ENCODE measurements around the gene SNU13.

SNU13 gene

DNA sequence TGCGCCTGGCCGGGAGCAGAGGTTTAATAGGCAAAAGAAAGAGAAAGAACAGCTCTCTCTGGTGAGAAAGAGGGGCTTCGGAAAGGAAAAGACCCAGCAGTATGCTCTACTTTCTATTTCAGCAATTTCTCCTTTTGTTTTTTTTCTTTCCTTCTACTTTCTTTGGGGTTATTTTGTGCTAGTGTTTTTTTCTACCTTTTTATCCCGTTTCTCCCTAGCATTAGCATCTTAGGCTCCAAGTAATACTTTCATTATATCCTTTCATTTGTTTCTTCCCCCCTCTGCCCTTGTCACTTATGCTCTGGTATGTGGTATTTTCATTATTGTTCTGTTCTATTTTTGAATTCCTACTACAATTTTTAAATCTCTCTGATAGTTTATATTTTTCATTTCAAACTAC is 4.5 kb downstream of the SNU13 start:
- TF ChIP-seq, protein P1, sequence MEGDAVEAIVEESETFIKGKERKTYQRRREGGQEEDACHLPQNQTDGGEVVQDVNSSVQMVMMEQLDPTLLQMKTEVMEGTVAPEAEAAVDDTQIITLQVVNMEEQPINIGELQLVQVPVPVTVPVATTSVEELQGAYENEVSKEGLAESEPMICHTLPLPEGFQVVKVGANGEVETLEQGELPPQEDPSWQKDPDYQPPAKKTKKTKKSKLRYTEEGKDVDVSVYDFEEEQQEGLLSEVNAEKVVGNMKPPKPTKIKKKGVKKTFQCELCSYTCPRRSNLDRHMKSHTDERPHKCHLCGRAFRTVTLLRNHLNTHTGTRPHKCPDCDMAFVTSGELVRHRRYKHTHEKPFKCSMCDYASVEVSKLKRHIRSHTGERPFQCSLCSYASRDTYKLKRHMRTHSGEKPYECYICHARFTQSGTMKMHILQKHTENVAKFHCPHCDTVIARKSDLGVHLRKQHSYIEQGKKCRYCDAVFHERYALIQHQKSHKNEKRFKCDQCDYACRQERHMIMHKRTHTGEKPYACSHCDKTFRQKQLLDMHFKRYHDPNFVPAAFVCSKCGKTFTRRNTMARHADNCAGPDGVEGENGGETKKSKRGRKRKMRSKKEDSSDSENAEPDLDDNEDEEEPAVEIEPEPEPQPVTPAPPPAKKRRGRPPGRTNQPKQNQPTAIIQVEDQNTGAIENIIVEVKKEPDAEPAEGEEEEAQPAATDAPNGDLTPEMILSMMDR (IDR thresholded peaks at IDR 0.05; ENCODE audit: unreplicated experiment in 3 of 3) = no peak
- Mint-ChIP-seq H3K27ac (no peak overlapping the region), H3K4me3 (peak overlapping the region; percentile 63 to 68 (median 67)), H3K27me3 (ENCODE audit: low read depth) (no peaks in the 10 kb centered on the region), H3K36me3 (ENCODE audit: low read depth) (peaks cover 18% of the 10 kb centered on the region), H3K4me1 (peaks cover 20% of the 10 kb centered on the region), H3K9me3 (no peaks in the 10 kb centered on the region)

DNA sequence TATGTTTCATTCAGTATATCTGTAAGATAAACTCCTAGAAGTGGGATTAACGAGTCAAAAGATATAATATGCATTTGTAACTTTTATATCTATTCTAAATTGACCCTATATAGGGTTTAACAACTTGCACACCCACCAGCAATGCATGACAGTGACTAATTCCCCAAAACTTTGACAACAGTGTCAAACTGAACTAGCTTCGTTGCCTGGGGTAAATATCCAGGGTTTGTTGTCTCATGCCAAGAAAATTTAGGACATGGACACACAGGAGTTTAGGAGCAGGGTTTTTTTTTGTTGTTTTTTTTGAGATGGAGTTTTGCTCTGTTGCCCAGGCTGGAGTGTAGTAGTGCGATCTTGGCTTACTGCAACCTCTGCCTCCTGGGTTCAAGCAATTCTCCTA is 5.1 kb downstream of the SNU13 start:
- Mint-ChIP-seq H3K4me1 (peaks cover 16% of the 10 kb centered on the region), H3K27me3 (ENCODE audit: low read depth) (no peaks in the 10 kb centered on the region)

DNA sequence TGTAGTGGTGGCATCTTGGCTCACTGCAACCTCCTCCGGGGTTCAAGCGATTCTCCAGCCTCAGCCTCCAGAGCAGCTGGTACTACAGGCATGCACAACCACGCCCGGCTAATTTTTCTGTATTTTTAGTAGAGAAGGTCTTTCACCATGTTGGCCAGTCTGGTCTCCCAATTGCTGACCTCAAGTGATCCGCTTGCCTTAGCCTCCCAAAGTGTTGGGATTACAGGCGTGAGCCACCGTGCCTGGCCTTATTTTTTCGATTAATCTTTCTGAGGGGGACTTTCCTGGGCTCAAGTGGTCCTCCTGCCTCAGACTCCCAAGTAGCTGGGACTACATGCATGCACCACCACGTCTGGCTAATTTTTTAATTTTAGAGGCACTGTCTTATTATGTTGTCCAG is 5.6 kb downstream of the SNU13 start:
- Mint-ChIP-seq H3K27ac (peak overlapping the region in 1 of 3 experiments; percentile 96), H3K4me3 (peak overlapping the region; percentile 98 to 100 (median 100)), H3K27me3 (ENCODE audit: low read depth) (no peaks in the 10 kb centered on the region), H3K4me1 (peaks cover 13% of the 10 kb centered on the region), H3K36me3 (ENCODE audit: low read depth) (peaks cover 25% of the 10 kb centered on the region), H3K9me3 (no peaks in the 10 kb centered on the region)
- TF ChIP-seq, protein P1 (IDR thresholded peaks at IDR 0.05; ENCODE audit: unreplicated experiment in 3 of 3) = no peak

More for the DNA sequence above, 5.1 kb downstream of the SNU13 start:
- H3K9me3 Mint-ChIP-seq = no peaks in the 10 kb centered on the region
- peak overlapping the region in 1 of 3 experiments; percentile 96 for H3K27ac Mint-ChIP-seq
- H3K36me3 Mint-ChIP-seq (ENCODE audit: low read depth) = peaks cover 20% of the 10 kb centered on the region
- H3K4me3 Mint-ChIP-seq = peak overlapping the region; percentile 98 to 100 (median 100)
- TF ChIP-seq, protein P1 (IDR thresholded peaks at IDR 0.05; ENCODE audit: unreplicated experiment in 3 of 3) = no peak

DNA sequence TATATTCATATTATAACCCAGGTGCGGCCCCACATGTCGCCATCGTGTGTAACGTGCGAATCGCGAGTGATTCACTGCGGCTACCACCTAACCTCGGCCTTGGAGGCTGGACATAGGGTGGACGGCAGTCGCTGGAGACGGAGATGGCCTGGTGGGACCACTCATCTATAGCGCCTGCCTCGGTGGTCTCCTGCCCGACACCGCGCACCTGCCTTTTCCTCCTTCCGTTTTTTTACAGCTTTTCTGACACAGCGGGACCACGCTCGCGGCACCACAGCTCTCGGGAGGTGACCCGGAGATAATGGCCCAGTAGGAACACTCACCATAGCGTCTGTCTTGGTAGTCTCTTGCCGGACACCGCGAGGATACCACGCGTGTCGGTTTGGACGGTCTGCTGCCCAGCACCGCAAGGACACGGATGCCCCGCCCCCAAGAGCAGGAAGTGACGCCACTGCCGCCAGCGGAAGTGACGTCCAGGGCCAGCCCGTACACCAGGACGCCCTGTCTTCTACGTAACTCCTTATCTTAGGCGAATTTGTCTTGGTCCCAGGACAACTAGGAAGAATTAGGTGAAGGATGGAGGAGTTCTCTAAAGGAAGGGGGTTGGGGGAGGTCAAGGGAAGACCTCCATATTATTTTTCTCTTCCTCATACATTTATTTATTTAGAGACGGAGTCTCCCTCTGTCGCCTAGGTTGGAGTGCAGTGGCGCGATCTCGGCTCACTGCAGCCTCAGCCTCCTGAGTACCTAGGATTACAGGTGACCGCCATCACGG is 6.4 kb downstream of the SNU13 start:
- H3K27me3 Mint-ChIP-seq (ENCODE audit: low read depth) = no peaks in the 10 kb centered on the region
- peak overlapping the region; percentile 98 to 100 (median 100) for H3K4me3 Mint-ChIP-seq
- TF ChIP-seq, protein P1 (IDR thresholded peaks at IDR 0.05; ENCODE audit: unreplicated experiment in 3 of 3) = no peak
- H3K27ac Mint-ChIP-seq = peak overlapping the region; percentile 80 to 98 (median 96)
- peaks cover 30% of the 10 kb centered on the region for H3K36me3 Mint-ChIP-seq (ENCODE audit: low read depth)
- peaks cover 5% of the 10 kb centered on the region for H3K4me1 Mint-ChIP-seq
- H3K9me3 Mint-ChIP-seq = no peaks in the 10 kb centered on the region

DNA sequence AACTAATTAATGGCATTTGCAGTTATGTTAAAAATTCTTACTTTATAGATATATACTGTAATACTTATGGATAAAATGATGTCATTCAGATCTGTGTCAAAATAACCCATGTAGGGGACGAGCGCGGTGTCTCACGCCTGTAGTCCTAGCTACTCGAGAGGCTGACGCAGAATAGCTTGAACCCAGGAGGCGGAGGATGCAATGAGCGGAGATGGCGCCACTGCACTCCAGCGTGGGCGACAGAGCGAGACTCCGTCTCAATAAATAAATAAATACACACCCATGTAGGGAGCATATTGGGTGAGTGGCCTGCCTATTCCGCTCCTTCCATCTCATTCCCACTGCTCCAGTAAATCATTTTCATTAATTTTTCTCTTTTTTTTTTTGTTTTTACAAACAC is 7.1 kb downstream of the SNU13 start:
- Mint-ChIP-seq H3K27me3 (ENCODE audit: low read depth) (no peaks in the 10 kb centered on the region), H3K4me3 (peak overlapping the region; percentile 98 to 100 (median 100)), H3K27ac (peak overlapping the region in 1 of 3 experiments; percentile 46), H3K9me3 (no peaks in the 10 kb centered on the region), H3K36me3 (ENCODE audit: low read depth) (peaks cover 30% of the 10 kb centered on the region), H3K4me1 (peaks cover 4% of the 10 kb centered on the region)
- TF ChIP-seq, protein P1 (IDR thresholded peaks at IDR 0.05; ENCODE audit: unreplicated experiment in 3 of 3) = no peak

DNA sequence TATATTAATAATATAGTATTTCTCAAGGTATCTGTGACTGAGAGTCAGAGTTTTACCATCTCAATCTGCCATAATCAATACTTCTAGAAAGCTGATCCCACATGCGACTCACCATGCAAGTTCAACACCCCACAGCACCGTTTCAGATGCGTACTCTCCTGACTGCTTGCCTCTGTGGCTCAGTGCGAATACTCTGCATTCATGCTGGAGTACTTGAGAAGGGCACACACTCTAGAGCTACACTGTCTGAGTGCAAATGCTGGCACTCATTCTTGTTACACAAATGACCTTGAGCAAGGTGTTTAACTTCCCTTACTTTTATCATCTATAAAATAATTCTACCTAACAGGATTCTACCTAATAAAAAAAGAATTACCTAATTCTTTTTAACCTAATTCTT is 12.5 kb downstream of the SNU13 start:
- H3K27me3 Mint-ChIP-seq (ENCODE audit: low read depth) = no peaks in the 10 kb centered on the region
- H3K4me3 Mint-ChIP-seq = no peak overlapping the region
- peaks cover 48% of the 10 kb centered on the region for H3K36me3 Mint-ChIP-seq (ENCODE audit: low read depth)
- TF ChIP-seq, protein P1 (IDR thresholded peaks at IDR 0.05; ENCODE audit: unreplicated experiment in 3 of 3) = no peak
- H3K9me3 Mint-ChIP-seq = no peaks in the 10 kb centered on the region
- no peak overlapping the region for H3K27ac Mint-ChIP-seq
- H3K4me1 Mint-ChIP-seq = no peaks in the 10 kb centered on the region

Data from nephron (organoid).